Astrocyte of the spinal cord (primary cell): ENCODE measurements around the gene RPL6.
A peak's percentile ranks its signal among the peaks of the same experiment; 100 is the strongest.
"Not testable (repeated sequence)": the region's sequence is repeated elsewhere in the genome, so short reads cannot be mapped to it uniquely, and the experiment has no call there.

ENCODE experiments used
- DNase-seq: peaks from one replicate; pipeline ENCODE4 v3.0.0; 2011; ENCODE audit warnings: low read depth, low spot score
- H3K4me3 ChIP-seq: 2 replicates; pipeline ENCODE4 v1.5.1; 2011; ENCODE audit warnings: low read depth, mild to moderate bottlenecking, low read length, moderate library complexity
- in situ Hi-C: cut with HindIII; loops from 2 replicates; pipeline ENCODE4 v1.10.0; 2017; ENCODE audit warnings: low sequenced_read_pairs
- TF ChIP-seq, protein P1 (sequence below): IDR thresholded peaks from 2 replicates; pipeline ENCODE4 v1.5.1; 2012; ENCODE audit warnings: low read depth, mild to moderate bottlenecking, low read length, inconsistent platforms

The RPL6 gene

DNA sequence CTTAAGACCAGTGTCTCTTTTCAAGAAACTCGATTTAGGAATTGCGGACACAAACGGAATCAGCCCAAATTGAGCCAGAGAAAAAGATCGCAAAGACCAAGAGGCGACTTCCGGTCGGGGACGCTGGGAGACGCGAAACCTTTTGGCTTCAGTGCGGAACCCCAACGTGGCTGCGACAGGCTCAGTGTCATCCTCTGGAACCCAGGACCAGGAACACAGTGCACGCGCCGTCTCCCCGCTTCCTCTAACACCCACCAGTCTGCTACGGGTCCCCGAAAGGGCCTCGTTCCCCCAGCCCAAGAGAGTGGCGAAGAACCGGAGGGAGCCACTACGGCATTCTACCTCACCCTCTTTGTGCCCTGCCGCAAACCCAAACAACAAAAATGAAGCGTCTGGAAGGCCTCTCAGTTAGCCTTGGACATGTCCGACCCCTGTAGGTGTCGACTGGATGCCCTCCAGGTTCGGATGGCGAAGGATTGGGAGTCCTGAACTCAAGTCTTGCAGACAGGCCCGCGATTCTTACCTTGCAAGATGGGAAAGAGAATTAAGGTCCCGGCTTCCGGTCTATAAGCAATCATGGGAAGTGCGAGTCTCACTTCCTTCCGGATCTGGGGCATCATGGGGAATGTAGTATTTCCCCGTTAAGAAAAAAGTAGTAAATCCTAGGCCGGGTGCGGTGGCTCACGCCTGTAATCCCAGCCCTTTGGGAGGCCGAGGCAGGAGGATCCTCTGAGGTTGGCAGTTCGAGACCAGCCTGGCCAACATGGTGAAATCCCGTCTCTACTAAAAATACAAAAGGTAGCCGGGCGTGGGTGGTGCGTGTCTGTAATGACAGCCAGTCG is at the start of gene RPL6:
TSS of gene RPL6 (minus strand) at position 542 of the 842 bp plus-strand sequence. CDS start 949 bp downstream, outside the sequence.
- TF ChIP-seq, protein P1, sequence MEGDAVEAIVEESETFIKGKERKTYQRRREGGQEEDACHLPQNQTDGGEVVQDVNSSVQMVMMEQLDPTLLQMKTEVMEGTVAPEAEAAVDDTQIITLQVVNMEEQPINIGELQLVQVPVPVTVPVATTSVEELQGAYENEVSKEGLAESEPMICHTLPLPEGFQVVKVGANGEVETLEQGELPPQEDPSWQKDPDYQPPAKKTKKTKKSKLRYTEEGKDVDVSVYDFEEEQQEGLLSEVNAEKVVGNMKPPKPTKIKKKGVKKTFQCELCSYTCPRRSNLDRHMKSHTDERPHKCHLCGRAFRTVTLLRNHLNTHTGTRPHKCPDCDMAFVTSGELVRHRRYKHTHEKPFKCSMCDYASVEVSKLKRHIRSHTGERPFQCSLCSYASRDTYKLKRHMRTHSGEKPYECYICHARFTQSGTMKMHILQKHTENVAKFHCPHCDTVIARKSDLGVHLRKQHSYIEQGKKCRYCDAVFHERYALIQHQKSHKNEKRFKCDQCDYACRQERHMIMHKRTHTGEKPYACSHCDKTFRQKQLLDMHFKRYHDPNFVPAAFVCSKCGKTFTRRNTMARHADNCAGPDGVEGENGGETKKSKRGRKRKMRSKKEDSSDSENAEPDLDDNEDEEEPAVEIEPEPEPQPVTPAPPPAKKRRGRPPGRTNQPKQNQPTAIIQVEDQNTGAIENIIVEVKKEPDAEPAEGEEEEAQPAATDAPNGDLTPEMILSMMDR = no peak
- in situ Hi-C loops = no loop called here
- H3K4me3 ChIP-seq = peak within 1 kb of the TSS; percentile 62
- DNase-seq = peak; percentile 96

DNA sequence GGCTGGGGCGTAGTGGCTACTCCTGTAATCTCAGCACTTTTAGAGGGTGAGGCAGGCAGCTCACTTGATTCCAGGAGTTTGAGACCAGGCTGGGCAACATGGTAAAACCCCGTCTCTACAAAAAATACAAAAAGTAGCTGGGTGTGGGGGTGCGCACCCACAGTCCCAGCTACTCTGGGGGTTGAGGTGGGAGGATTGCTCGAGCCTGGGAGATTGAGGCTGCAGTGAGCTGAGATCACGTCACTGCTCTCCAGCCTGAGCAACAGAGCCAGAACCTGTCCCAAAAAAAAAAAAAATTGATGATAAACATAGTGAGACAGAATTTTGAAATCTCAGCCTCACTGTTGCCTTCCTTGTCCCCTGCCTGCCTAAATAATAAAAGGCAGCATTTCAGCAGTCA is 49.3 kb upstream of the RPL6 start:
- DNase-seq = no peak
- H3K4me3 ChIP-seq = no peak overlapping the region
- TF ChIP-seq, protein P1 = no peak
- in situ Hi-C loops = no loop called here

GRCh38 chr12:112458330-112458729 is 48.9 kb upstream of the RPL6 start:
- no peak overlapping the region for H3K4me3 ChIP-seq
- no peak for DNase-seq
- in situ Hi-C loops = no loop called here
- TF ChIP-seq, protein P1 = no peak

- DNase-seq, in situ Hi-C loops, H3K4me3 ChIP-seq: not testable (repeated sequence)
Measured at GRCh38 chr12:112457142-112457541, 47.7 kb upstream of the RPL6 start.

- in situ Hi-C loops = no loop called here
- no peak overlapping the region for H3K4me3 ChIP-seq
- no peak for DNase-seq
- TF ChIP-seq, protein P1 = no peak
Measured at GRCh38 chr12:112456029-112456428, 46.6 kb upstream of the RPL6 start.

DNA sequence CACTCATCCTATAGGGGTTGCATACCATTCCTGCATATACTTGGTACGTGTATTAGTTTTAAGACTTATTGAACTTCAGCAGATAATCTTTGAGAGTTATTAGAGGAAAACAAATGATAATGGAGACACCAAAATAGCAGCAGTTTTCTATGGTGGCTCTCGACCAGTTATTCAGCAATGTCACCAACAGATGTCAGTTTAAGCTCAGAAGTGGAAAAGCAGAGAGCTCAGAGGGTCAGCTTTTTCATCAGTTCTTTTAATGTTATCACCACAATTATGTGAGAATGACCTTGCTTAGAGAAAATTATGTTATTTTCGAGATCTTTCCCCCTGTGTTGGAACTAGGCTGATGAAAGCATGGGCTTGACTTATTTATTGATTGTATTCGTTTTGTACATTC is 41.3 kb upstream of the RPL6 start:
- in situ Hi-C loops = no loop called here
- no peak overlapping the region for H3K4me3 ChIP-seq
- TF ChIP-seq, protein P1 = no peak
- no peak for DNase-seq

DNA sequence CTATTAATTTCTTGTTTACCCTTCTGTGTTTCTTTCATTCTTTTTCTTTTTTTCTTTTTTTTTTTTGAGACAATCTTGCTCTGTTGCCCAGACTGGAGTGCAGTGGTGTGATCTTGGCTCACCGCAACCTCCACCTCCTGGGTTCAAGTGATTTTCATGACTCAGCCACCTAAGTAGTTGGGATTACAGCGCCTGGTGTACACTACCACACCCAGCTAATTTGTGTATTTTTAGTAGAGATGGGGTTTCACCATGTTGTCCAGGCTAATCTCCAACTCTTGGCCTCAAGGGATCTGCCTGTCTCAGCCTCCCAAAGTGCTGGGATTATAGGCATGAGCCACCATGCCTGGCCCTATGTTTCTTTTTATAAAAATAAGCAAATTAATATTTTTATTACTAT is 38.8 kb upstream of the RPL6 start:
- H3K4me3 ChIP-seq, DNase-seq, in situ Hi-C loops: not testable (repeated sequence)
